CD14-positive monocyte (primary cell): Measurements from ENCODE around the gene KCNH1. TPM values are rescaled to one million over a fixed set of nuclear protein-coding genes. Genes with fewer than 3 reads are reported as not detected.

Experiments used
- DNase-seq, 3 donors: peaks; one replicate each; pipeline ENCODE4 v3.0.0-alpha.2; 2011 to 2022
- H2AFZ ChIP-seq: 2 replicates; pipeline ENCODE4 v1.6.0; 2012; ENCODE audit warnings: mild to moderate bottlenecking, low read depth, low read length, inconsistent platforms; ENCODE audit not compliant: insufficient read depth, poor library complexity, severe bottlenecking
- H3K27ac ChIP-seq, 2 donors: 1 replicate in 1 of 2; 2 replicates in 1 of 2; pipeline ENCODE4 v1.5.1; 2012 to 2013; ENCODE audit warnings: low read length in 2 of 2, control low read depth in 1 of 2, inconsistent platforms in 1 of 2, low read depth in 1 of 2, mild to moderate bottlenecking in 1 of 2
- H3K27me3 ChIP-seq, 2 donors: one replicate each; pipeline versions ENCODE4 v1.6.0 to v1.6.1; 2011 to 2013; ENCODE audit warnings: low read length in 2 of 2; ENCODE audit not compliant: control insufficient read depth in 2 of 2, insufficient read depth in 2 of 2
- H3K36me3 ChIP-seq, 2 donors: replicated peaks in 1 of 2; 1 replicate in 1 of 2; 2 replicates in 1 of 2; pipeline versions ENCODE4 v1.5.1 to v1.6.1; 2012 to 2013; ENCODE audit warnings: low read length in 2 of 2, control low read depth in 1 of 2, inconsistent platforms in 1 of 2, mild to moderate bottlenecking in 1 of 2; ENCODE audit not compliant: insufficient read depth in 2 of 2, control insufficient read depth in 1 of 2
- H3K4me1 ChIP-seq, 2 donors: 1 replicate in 1 of 2; 2 replicates in 1 of 2; pipeline versions ENCODE4 v1.5.1 to v1.6.1; 2012 to 2013; ENCODE audit warnings: low read length in 2 of 2, control low read depth in 1 of 2, inconsistent platforms in 1 of 2, mild to moderate bottlenecking in 1 of 2, moderate library complexity in 1 of 2; ENCODE audit not compliant: insufficient read depth in 2 of 2, control insufficient read depth in 1 of 2
- H3K4me2 ChIP-seq: replicated peaks from 2 replicates; pipeline ENCODE3; 2012; ENCODE audit warnings: low read length, moderate library complexity, mild to moderate bottlenecking; ENCODE audit not compliant: poor library complexity, severe bottlenecking; ENCODE audit errors: extremely low read depth
- H3K4me3 ChIP-seq, 3 experiments: fragments of 200-600 bp in 1 of 3; sonication (generic) in 1 of 3; replicated peaks in 1 of 3; 1 replicate in 2 of 3; 2 replicates in 1 of 3; pipeline ENCODE4 v1.5.1; 2011 to 2013; ENCODE audit warnings: low read length in 3 of 3, mild to moderate bottlenecking in 3 of 3, control low read depth in 2 of 3, low read depth in 2 of 3, inconsistent platforms in 1 of 3, moderate library complexity in 1 of 3
- H3K79me2 ChIP-seq: 2 replicates; pipeline ENCODE4 v1.6.0; 2012; ENCODE audit warnings: mild to moderate bottlenecking, control low read depth, inconsistent platforms, low read length, moderate library complexity; ENCODE audit not compliant: insufficient read depth
- H3K9ac ChIP-seq: 2 replicates; pipeline ENCODE4 v1.6.0; 2017; ENCODE audit warnings: low read length, mild to moderate bottlenecking; ENCODE audit not compliant: insufficient read depth, poor library complexity, severe bottlenecking
- H3K9me3 ChIP-seq, 2 donors: replicated peaks in 1 of 2; 1 replicate in 1 of 2; 2 replicates in 1 of 2; pipeline versions ENCODE4 v1.5.1 to v1.6.1; 2012 to 2013; ENCODE audit warnings: low read length in 2 of 2, control low read depth in 1 of 2; ENCODE audit not compliant: control insufficient read depth in 1 of 2, insufficient read depth in 1 of 2
- H4K20me1 ChIP-seq: 2 replicates; pipeline ENCODE4 v1.6.0; 2012; ENCODE audit warnings: mild to moderate bottlenecking, low read length, control low read depth, moderate library complexity; ENCODE audit not compliant: insufficient read depth
- H3K27ac Mint-ChIP-seq, 7 donors: one replicate each; pipeline ENCODE4 v1.8.0; 2020; ENCODE audit warnings: mild to moderate bottlenecking in 7 of 7, mixed read lengths in 7 of 7, moderate library complexity in 6 of 7, inconsistent platforms in 2 of 7
- H3K27me3 Mint-ChIP-seq, 3 donors: one replicate each; pipeline ENCODE4 v1.8.0; 2021 to 2022; ENCODE audit warnings: low read depth in 3 of 3, mild to moderate bottlenecking in 3 of 3, mixed read lengths in 3 of 3, moderate library complexity in 3 of 3, inconsistent platforms in 1 of 3
- H3K36me3 Mint-ChIP-seq, 2 donors: one replicate each; pipeline ENCODE4 v1.8.0; 2020; ENCODE audit warnings: mixed read lengths in 2 of 2, inconsistent platforms in 1 of 2, mild to moderate bottlenecking in 1 of 2
- H3K4me1 Mint-ChIP-seq: one replicate; pipeline ENCODE4 v1.8.0; 2020; ENCODE audit warnings: mild to moderate bottlenecking, mixed read lengths
- H3K4me3 Mint-ChIP-seq, 2 donors: one replicate each; pipeline ENCODE4 v1.8.0; 2020; ENCODE audit warnings: mild to moderate bottlenecking in 2 of 2, mixed read lengths in 2 of 2, moderate library complexity in 1 of 2
- H3K9me3 Mint-ChIP-seq, 7 donors: one replicate each; pipeline ENCODE4 v1.8.0; 2020 to 2022; ENCODE audit warnings: mixed read lengths in 7 of 7, mild to moderate bottlenecking in 6 of 7, moderate library complexity in 6 of 7, inconsistent platforms in 2 of 7
- WGBS: methylation state at CpG from one replicate; pipeline ENCODE4 v1.1.5; 2013; ENCODE audit warnings: missing lambda C conversion rate; ENCODE audit not compliant: insufficient coverage; 5-methylcytosine and 5-hydroxymethylcytosine counted together
- intact Hi-C, 2 donors: fragments of 100-400 bp; cut with micrococcal nuclease; formaldehyde crosslinking; loops; one replicate each; pipeline versions ENCODE4 v1.15.0 to v1.15.1; 2023
- polyA plus RNA-seq, 3 donors: library from polyadenylated mRNA; depleted of rRNA in 1 of 3; unstranded in 2 of 3; stranded (reverse) in 1 of 3; fragments of 300-500 nt in 2 of 3; fragments of >200 nt in 1 of 3; fragmentation: Illumina TruSeq in 2 of 3; gene quantifications; 1 replicate in 2 of 3; 2 replicates in 1 of 3; pipeline ENCODE4 v1.2.3, GENCODE V29; 2012 to 2021
- TF ChIP-seq, protein P1 (sequence below): fragments of 200-600 bp; IDR thresholded peaks from one replicate; pipeline ENCODE4 v1.8.0; 2022; ENCODE audit warnings: antibody characterized with exemption, mild to moderate bottlenecking

Gene KCNH1
- polyA plus RNA-seq, 3 donors, result not detected

DNA sequence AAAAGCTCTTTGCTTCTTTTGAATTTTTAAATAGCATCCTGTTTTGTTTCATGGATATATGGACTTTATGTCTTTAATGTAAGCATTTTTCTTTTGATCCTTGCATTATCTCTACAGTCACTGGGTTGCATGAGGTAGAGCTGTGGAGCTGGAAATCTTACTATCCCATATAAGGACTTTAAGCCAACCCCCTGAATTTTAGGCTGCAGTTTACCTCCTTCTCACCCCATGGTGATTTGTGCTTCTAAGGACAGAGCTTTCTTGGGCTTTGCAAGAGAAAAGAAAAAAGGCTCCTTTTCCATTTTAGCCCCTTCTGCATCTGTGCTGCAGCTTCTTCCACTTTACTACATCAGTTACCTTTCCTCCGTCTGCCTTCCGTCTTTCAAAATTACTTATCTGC, 431.4 kb downstream of the KCNH1 start:
- no peaks in the 10 kb centered on the region for H4K20me1 ChIP-seq
- TF ChIP-seq, protein P1, sequence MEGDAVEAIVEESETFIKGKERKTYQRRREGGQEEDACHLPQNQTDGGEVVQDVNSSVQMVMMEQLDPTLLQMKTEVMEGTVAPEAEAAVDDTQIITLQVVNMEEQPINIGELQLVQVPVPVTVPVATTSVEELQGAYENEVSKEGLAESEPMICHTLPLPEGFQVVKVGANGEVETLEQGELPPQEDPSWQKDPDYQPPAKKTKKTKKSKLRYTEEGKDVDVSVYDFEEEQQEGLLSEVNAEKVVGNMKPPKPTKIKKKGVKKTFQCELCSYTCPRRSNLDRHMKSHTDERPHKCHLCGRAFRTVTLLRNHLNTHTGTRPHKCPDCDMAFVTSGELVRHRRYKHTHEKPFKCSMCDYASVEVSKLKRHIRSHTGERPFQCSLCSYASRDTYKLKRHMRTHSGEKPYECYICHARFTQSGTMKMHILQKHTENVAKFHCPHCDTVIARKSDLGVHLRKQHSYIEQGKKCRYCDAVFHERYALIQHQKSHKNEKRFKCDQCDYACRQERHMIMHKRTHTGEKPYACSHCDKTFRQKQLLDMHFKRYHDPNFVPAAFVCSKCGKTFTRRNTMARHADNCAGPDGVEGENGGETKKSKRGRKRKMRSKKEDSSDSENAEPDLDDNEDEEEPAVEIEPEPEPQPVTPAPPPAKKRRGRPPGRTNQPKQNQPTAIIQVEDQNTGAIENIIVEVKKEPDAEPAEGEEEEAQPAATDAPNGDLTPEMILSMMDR, result no peak
- H2AFZ ChIP-seq, result no peak overlapping the region
- H3K9me3 ChIP-seq, result no peaks in the 10 kb centered on the region
- H3K79me2 ChIP-seq, result no peaks in the 10 kb centered on the region
- peaks cover 1 to 3% (median 1%) of the 10 kb centered on the region in 3 donors for H3K27me3 Mint-ChIP-seq
- H3K4me2 ChIP-seq, result no peak overlapping the region
- H3K9me3 Mint-ChIP-seq, result peaks cover 0 to 4% (median 0%) of the 10 kb centered on the region in 7 donors
- H3K27ac Mint-ChIP-seq, result no peak overlapping the region
- no peaks in the 10 kb centered on the region for H3K4me1 ChIP-seq
- WGBS, result no CpG with 5 or more reads among the region's 2 CpGs
- no peak overlapping the region for H3K27ac ChIP-seq
- H3K4me3 Mint-ChIP-seq, result no peak overlapping the region
- H3K4me1 Mint-ChIP-seq, result no peaks in the 10 kb centered on the region
- no peak overlapping the region for H3K4me3 ChIP-seq
- no peaks in the 10 kb centered on the region for H3K36me3 ChIP-seq
- no peaks in the 10 kb centered on the region for H3K36me3 Mint-ChIP-seq
- DNase-seq, result no peak
- intact Hi-C loops, result no loop called here
- no peaks in the 10 kb centered on the region for H3K27me3 ChIP-seq
- no peak overlapping the region for H3K9ac ChIP-seq

DNA sequence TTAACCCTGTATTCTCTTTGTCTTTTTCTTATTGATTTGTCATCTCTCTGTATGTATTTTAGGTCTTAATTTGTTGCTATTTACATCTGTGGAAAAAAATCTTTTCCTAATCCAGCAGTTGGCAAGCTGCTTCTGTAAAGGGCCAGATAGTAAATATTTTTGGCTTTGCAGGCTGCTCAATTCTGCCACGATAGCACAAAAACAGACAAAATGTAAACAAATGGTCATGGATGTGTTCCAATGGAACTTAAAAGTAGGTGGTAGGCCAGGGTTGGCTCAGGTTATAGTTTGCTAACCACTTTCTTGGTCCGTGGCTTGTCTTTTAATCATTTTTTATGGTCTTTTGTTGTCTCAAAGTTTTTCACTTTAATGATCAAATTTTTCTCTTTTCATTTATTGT, 433.4 kb downstream of the KCNH1 start:
- Histone ChIP-seq H2AFZ (no peak overlapping the region), H3K27me3 (no peaks in the 10 kb centered on the region), H3K79me2 (no peaks in the 10 kb centered on the region), H3K4me1 (no peaks in the 10 kb centered on the region), H3K27ac (no peak overlapping the region), H3K4me2 (no peak overlapping the region), H3K4me3 (no peak overlapping the region), H3K9me3 (no peaks in the 10 kb centered on the region), H3K9ac (no peak overlapping the region), H4K20me1 (no peaks in the 10 kb centered on the region), H3K36me3 (no peaks in the 10 kb centered on the region)
- no peak overlapping the region for H3K27ac Mint-ChIP-seq
- peaks cover 1 to 3% (median 3%) of the 10 kb centered on the region in 3 donors for H3K27me3 Mint-ChIP-seq
- H3K4me3 Mint-ChIP-seq, result no peak overlapping the region
- intact Hi-C loops, result no loop called here
- DNase-seq, result no peak
- peaks cover 0 to 4% (median 0%) of the 10 kb centered on the region in 7 donors for H3K9me3 Mint-ChIP-seq
- TF ChIP-seq, protein P1, result no peak
- whole genome bisulfite sequencing, result 63% methylated on average over 1 of the region's 2 CpGs
- no peaks in the 10 kb centered on the region for H3K36me3 Mint-ChIP-seq
- no peaks in the 10 kb centered on the region for H3K4me1 Mint-ChIP-seq
